Measurements from ENCODE around the gene RPS14. TPM values are rescaled to one million over a fixed set of nuclear protein-coding genes. Genes with fewer than 3 reads are reported as not detected.
A peak's percentile ranks its signal among the peaks of the same experiment; 100 is the strongest.

RPS14 gene
- total and polyA plus RNA-seq, 2 of the 4 experiments (the other 2 are of a cell fraction): 6,296 to 7,310 TPM

- Histone ChIP-seq H2BK20ac (ENCODE audit: low read depth, low read length) (no peak overlapping the region), H3K36me3 (ENCODE audit: control insufficient read depth, insufficient read depth, low read length) (peaks cover 35% of the 10 kb centered on the region), H4K91ac (ENCODE audit: insufficient read depth, low read depth, low read length) (no peak overlapping the region), H4K5ac (ENCODE audit: low read depth, low read length) (no peak overlapping the region), H3K18ac (ENCODE audit: low read depth, low read length) (no peak overlapping the region), H2AFZ (replicated peaks; ENCODE audit: low read length, poor library complexity) (no peak overlapping the region), H4K8ac (ENCODE audit: low read depth in 2 of 2, low read length in 2 of 2) (no peak overlapping the region), H3K9me3 (ENCODE audit: control insufficient read depth, insufficient read depth, low read length) (no peaks in the 10 kb centered on the region), H3K27me3 (ENCODE audit: control insufficient read depth, insufficient read depth, low read length) (no peaks in the 10 kb centered on the region), H3K14ac (replicated peaks; ENCODE audit: low read depth, low read length) (no peak overlapping the region), H2AK5ac (ENCODE audit: low read depth, low read length) (no peak overlapping the region), H3K79me1 (ENCODE audit: low read depth in 1 of 2, low read length in 2 of 2) (peaks cover 16 to 34% of the 10 kb centered on the region in 2 experiments), H3K23ac (ENCODE audit: low read depth, low read length) (no peak overlapping the region), H3K9me1 (ENCODE audit: insufficient read depth, low read length) (no peaks in the 10 kb centered on the region; the same call in 1 of the 2 replicates), H3K4me1 (ENCODE audit: control insufficient read depth, insufficient read depth, low read length) (peaks cover 1% of the 10 kb centered on the region; the same call in 1 of the 2 replicates), H3K4me3 (ENCODE audit: insufficient read depth, low read depth, low read length) (no peak overlapping the region), H3K56ac (ENCODE audit: extremely low read depth, insufficient read depth, low read length) (no peak overlapping the region), H3K27ac (ENCODE audit: insufficient read depth, low read length) (no peak overlapping the region), H3K4me2 (ENCODE audit: low read depth, low read length) (no peak overlapping the region), H2BK120ac (ENCODE audit: low read depth, low read length) (no peak overlapping the region), H2BK15ac (ENCODE audit: low read depth, low read length) (no peak overlapping the region), H2BK5ac (ENCODE audit: low read depth, low read length, poor library complexity, severe bottlenecking) (no peak overlapping the region), H2AK9ac (replicated peaks; ENCODE audit: low read depth, low read length, poor library complexity) (no peak overlapping the region), H4K20me1 (ENCODE audit: insufficient read depth, low read length) (peaks cover 43% of the 10 kb centered on the region), H3K9ac (ENCODE audit: low read depth, low read length) (no peak overlapping the region), H3K4ac (ENCODE audit: low read depth, low read length) (no peak overlapping the region)
- ATAC-seq (ENCODE audit: low read depth): peak; percentile 18; the same call in 1 of the 2 replicates
- ChIA-PET CTCF (no interaction called here), POLR2A (ENCODE audit: unreplicated experiment) (no interaction called here)
- intact Hi-C loops (cut with micrococcal nuclease): no loop called here
- no peak for TF ChIP-seq RCOR1 (IDR thresholded peaks at IDR 0.05; ENCODE audit: insufficient replicate concordance, low read length)
- TF ChIP-seq CHD1 (IDR thresholded peaks at IDR 0.05; ENCODE audit: low read depth, low read length): no peak
- TF ChIP-seq, protein P1, sequence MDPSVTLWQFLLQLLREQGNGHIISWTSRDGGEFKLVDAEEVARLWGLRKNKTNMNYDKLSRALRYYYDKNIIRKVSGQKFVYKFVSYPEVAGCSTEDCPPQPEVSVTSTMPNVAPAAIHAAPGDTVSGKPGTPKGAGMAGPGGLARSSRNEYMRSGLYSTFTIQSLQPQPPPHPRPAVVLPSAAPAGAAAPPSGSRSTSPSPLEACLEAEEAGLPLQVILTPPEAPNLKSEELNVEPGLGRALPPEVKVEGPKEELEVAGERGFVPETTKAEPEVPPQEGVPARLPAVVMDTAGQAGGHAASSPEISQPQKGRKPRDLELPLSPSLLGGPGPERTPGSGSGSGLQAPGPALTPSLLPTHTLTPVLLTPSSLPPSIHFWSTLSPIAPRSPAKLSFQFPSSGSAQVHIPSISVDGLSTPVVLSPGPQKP (IDR thresholded peaks at IDR 0.05; ENCODE audit: borderline replicate concordance, low read depth, low read length): no peak
- TF ChIP-seq SMC3 (IDR thresholded peaks at IDR 0.05; ENCODE audit: low read depth, low read length): no peak
- no peak for TF ChIP-seq BHLHE40 (IDR thresholded peaks at IDR 0.05; ENCODE audit: low read depth, low read length)
- BruUV-seq (replicated peaks): no TSS peak
- in situ Hi-C loops (cut with MboI; ENCODE audit: low sequenced_read_pairs): loop anchor here (25.0 kb wide), 2 partner anchors 604 to 804 kb away; no protein-coding TSS in a partner anchor
- WGBS, 2 experiments (ENCODE audit: extremely low coverage in 2 of 2, insufficient read length in 1 of 2): 90% methylated on average over 7 of the region's 12 CpGs; no CpG with 5 or more reads in 1 of the 2 experiments
- DNase-seq: no peak
- dilution Hi-C loops (cut with HindIII; ENCODE audit: low sequenced_read_pairs, unreplicated experiment): no loop called here
These were observed 8.4 kb downstream of the RPS14 start for GRCh38 chr5:150440948-150441812.
